Liver (tissue), 3 donors: Measurements from ENCODE around the gene ALAS1.

Source experiments
- GABPA ChIP-seq, 2 donors: IDR thresholded peaks in 1 of 2; conservative IDR thresholded peaks in 1 of 2; 2 replicates each; pipeline ENCODE4 v1.6.1; 2016; ENCODE audit warnings: antibody characterized with exemption in 2 of 2, mild to moderate bottlenecking in 1 of 2, moderate library complexity in 1 of 2
- RXRA ChIP-seq, 2 donors: IDR thresholded peaks; 2 replicates each; pipeline ENCODE4 v1.6.1; 2017 to 2018; ENCODE audit warnings: antibody characterized with exemption in 2 of 2, mild to moderate bottlenecking in 1 of 2
- TF ChIP-seq, protein P1 (sequence below): IDR thresholded peaks from 2 replicates; pipeline ENCODE4 v1.6.1; 2016; ENCODE audit warnings: antibody characterized with exemption, mild to moderate bottlenecking
- TF ChIP-seq, protein P2 (sequence below): fragments of 150-350 bp; IDR thresholded peaks from 2 replicates; pipeline ENCODE4 v1.5.1; 2017; ENCODE audit warnings: improper control_type of control experiment, low read depth, low read length; ENCODE audit not compliant: missing input control
- donor health status: healthy.
- donor health status: healthy.

DNA sequence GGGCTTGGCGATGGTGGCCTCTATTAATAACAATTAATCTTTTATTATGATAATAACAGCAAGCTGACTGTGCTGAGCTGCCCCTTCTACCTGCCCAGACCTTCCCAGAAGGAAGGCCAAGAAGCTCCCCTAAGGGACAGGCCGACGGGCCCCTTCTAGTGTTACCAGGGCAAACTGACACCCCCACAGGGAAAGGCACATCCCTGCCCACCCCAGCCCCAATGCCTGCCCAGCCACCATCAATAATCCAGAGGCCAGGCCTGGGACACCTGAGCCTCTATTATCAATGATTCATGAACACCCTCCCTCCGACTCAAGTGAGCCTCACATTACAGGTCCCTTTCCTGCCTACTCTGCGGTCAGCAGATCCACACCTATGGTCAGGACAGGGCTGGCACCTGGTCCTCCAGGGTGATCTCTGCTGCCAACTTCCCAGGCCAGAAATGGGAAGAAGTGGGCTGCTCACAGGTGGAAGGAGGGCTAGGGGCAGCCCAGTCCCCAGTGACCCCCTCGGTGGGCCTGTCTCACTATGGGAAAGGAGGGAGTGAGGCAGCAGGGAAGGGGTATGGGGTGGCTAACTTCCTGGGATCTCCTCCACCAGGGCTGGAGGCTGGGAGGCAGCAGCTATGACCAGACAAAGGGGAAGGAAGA, 39.2 kb downstream of the ALAS1 start:
- no peak for TF ChIP-seq RXRA (IDR thresholded peaks at IDR 0.05)
- TF ChIP-seq, protein P1, sequence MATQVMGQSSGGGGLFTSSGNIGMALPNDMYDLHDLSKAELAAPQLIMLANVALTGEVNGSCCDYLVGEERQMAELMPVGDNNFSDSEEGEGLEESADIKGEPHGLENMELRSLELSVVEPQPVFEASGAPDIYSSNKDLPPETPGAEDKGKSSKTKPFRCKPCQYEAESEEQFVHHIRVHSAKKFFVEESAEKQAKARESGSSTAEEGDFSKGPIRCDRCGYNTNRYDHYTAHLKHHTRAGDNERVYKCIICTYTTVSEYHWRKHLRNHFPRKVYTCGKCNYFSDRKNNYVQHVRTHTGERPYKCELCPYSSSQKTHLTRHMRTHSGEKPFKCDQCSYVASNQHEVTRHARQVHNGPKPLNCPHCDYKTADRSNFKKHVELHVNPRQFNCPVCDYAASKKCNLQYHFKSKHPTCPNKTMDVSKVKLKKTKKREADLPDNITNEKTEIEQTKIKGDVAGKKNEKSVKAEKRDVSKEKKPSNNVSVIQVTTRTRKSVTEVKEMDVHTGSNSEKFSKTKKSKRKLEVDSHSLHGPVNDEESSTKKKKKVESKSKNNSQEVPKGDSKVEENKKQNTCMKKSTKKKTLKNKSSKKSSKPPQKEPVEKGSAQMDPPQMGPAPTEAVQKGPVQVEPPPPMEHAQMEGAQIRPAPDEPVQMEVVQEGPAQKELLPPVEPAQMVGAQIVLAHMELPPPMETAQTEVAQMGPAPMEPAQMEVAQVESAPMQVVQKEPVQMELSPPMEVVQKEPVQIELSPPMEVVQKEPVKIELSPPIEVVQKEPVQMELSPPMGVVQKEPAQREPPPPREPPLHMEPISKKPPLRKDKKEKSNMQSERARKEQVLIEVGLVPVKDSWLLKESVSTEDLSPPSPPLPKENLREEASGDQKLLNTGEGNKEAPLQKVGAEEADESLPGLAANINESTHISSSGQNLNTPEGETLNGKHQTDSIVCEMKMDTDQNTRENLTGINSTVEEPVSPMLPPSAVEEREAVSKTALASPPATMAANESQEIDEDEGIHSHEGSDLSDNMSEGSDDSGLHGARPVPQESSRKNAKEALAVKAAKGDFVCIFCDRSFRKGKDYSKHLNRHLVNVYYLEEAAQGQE, result no peak
- TF ChIP-seq, protein P2, sequence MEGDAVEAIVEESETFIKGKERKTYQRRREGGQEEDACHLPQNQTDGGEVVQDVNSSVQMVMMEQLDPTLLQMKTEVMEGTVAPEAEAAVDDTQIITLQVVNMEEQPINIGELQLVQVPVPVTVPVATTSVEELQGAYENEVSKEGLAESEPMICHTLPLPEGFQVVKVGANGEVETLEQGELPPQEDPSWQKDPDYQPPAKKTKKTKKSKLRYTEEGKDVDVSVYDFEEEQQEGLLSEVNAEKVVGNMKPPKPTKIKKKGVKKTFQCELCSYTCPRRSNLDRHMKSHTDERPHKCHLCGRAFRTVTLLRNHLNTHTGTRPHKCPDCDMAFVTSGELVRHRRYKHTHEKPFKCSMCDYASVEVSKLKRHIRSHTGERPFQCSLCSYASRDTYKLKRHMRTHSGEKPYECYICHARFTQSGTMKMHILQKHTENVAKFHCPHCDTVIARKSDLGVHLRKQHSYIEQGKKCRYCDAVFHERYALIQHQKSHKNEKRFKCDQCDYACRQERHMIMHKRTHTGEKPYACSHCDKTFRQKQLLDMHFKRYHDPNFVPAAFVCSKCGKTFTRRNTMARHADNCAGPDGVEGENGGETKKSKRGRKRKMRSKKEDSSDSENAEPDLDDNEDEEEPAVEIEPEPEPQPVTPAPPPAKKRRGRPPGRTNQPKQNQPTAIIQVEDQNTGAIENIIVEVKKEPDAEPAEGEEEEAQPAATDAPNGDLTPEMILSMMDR, result no peak
- no peak for TF ChIP-seq GABPA (IDR thresholded peaks at IDR 0.05 in 1 of 2, conservative IDR thresholded peaks at IDR 0.05 in 1 of 2)
